Body of pancreas (tissue), 4 donors: ENCODE results near the gene TMEM190. TPM values are rescaled to one million over a fixed set of nuclear protein-coding genes. Genes with fewer than 3 reads are reported as not detected.
"Not testable (repeated sequence)": the region's sequence is repeated elsewhere in the genome, so short reads cannot be mapped to it uniquely, and the experiment has no call there.

Experiments
- ATAC-seq: fragments of 150-250 bp; one replicate; pipeline ENCODE4 v1.9.1; 2016
- DNase-seq, 4 donors: peaks; one replicate each; pipeline ENCODE4 v3.0.0-alpha.2; 2019
- H3K27ac ChIP-seq, 4 donors: fragments of 200-600 bp; sonication (generic); 1 replicate in 3 of 4; 2 replicates in 1 of 4; pipeline versions ENCODE4 v1.5.1 to v1.6.1; 2016 to 2019; ENCODE audit warnings: mild to moderate bottlenecking in 1 of 4, mixed read lengths in 1 of 4, moderate library complexity in 1 of 4
- H3K27me3 ChIP-seq, 2 donors: fragments of 200-600 bp; sonication (generic); one replicate each; pipeline ENCODE4 v1.6.0; 2016; ENCODE audit warnings: mild to moderate bottlenecking in 1 of 2
- H3K36me3 ChIP-seq, 2 donors: fragments of 200-600 bp; sonication (generic); replicated peaks in 1 of 2; 2 replicates each; pipeline ENCODE4 v1.5.1; 2016; ENCODE audit warnings: low read depth in 2 of 2; ENCODE audit not compliant: insufficient read depth in 1 of 2
- H3K4me1 ChIP-seq: fragments of 200-600 bp; sonication (generic); one replicate; pipeline ENCODE4 v1.6.0; 2016
- H3K4me3 ChIP-seq, 2 donors: fragments of 200-600 bp; sonication (generic); 1 replicate in 1 of 2; 2 replicates in 1 of 2; pipeline ENCODE4 v1.5.1; 2016 to 2019
- H3K9me3 ChIP-seq, 3 donors: fragments of 200-600 bp; sonication (generic); 1 replicate in 2 of 3; 2 replicates in 1 of 3; pipeline ENCODE4 v1.5.1; 2016
- POLR2A ChIP-seq, 3 donors: fragments of 450-650 bp; IDR thresholded peaks; one replicate each; pipeline ENCODE4 v1.6.1; 2016; ENCODE audit warnings: antibody characterized with exemption in 3 of 3, mild to moderate bottlenecking in 2 of 3
- WGBS, 2 donors: methylation state at CpG; one replicate each; pipeline ENCODE4 v1.1.5; 2017; 5-methylcytosine and 5-hydroxymethylcytosine counted together
- intact Hi-C: fragments of 100-400 bp; cut with DNase I; formaldehyde crosslinking; loops from one replicate; pipeline ENCODE4 v1.15.1; 2023
- total RNA-seq, 2 donors: library from RNA; depleted of rRNA; stranded (reverse); fragments of >200 nt; gene quantifications; one replicate each; pipeline ENCODE4 v1.1.0, GENCODE V29; 2016
- TF ChIP-seq, protein P1 (sequence below), 7 experiments: fragments of 450-650 bp in 4 of 7; fragments of 200-600 bp in 3 of 7; sonication (generic) in 3 of 7; IDR thresholded peaks; one replicate each; pipeline ENCODE4 v1.5.1; 2016 to 2019; ENCODE audit warnings: antibody characterized with exemption in 7 of 7

TMEM190 gene
- total RNA-seq, 2 donors from 2014 or later = not detected

- Histone ChIP-seq H3K4me3 (no peak overlapping the region), H3K9me3 (no peaks in the 10 kb centered on the region), H3K27ac (no peak overlapping the region), H3K27me3 (no peaks in the 10 kb centered on the region), H3K36me3 (peaks cover 0 to 2% of the 10 kb centered on the region in 2 donors), H3K4me1 (peaks cover 13% of the 10 kb centered on the region)
- 83 to 86% methylated on average over 13 to 14 of the region's 14 CpGs for WGBS, 2 donors
- no peak for DNase-seq
- intact Hi-C loops = no loop called here
- no peak for ATAC-seq
- TF ChIP-seq, protein P1, sequence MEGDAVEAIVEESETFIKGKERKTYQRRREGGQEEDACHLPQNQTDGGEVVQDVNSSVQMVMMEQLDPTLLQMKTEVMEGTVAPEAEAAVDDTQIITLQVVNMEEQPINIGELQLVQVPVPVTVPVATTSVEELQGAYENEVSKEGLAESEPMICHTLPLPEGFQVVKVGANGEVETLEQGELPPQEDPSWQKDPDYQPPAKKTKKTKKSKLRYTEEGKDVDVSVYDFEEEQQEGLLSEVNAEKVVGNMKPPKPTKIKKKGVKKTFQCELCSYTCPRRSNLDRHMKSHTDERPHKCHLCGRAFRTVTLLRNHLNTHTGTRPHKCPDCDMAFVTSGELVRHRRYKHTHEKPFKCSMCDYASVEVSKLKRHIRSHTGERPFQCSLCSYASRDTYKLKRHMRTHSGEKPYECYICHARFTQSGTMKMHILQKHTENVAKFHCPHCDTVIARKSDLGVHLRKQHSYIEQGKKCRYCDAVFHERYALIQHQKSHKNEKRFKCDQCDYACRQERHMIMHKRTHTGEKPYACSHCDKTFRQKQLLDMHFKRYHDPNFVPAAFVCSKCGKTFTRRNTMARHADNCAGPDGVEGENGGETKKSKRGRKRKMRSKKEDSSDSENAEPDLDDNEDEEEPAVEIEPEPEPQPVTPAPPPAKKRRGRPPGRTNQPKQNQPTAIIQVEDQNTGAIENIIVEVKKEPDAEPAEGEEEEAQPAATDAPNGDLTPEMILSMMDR (IDR thresholded peaks at IDR 0.05) = no peak
- TF ChIP-seq POLR2A (IDR thresholded peaks at IDR 0.05) = no peak
Observed at GRCh38 chr19:55406091-55406825, 29.6 kb downstream of the TMEM190 start.

GRCh38 chr19:55406826-55407549 lies 30.4 kb downstream of the TMEM190 start:
- H3K27me3 ChIP-seq = no peaks in the 10 kb centered on the region
- TF ChIP-seq, protein P1 (IDR thresholded peaks at IDR 0.05) = no peak
- no peak for TF ChIP-seq POLR2A (IDR thresholded peaks at IDR 0.05)
- H3K27ac ChIP-seq = peak overlapping the region; percentile 93 to 100 (median 98)
- peak; percentile 8 for ATAC-seq
- WGBS, 2 donors = 16 to 17% methylated on average over 6 to 35 of the region's 35 CpGs
- H3K4me1 ChIP-seq = peaks cover 13% of the 10 kb centered on the region
- peaks cover 0 to 2% of the 10 kb centered on the region in 2 donors for H3K36me3 ChIP-seq
- H3K9me3 ChIP-seq = no peaks in the 10 kb centered on the region
- intact Hi-C loops = no loop called here
- H3K4me3 ChIP-seq = peak overlapping the region; percentile 69 to 76
- peak in 3 of 4 donors; percentile 27 to 42 (median 36) for DNase-seq

- H3K4me3 ChIP-seq = peak within 1 kb of the TSS; percentile 69 to 76
- DNase-seq, intact Hi-C loops, ATAC-seq, H3K9me3 ChIP-seq, H3K36me3 ChIP-seq, H3K27me3 ChIP-seq: not testable (repeated sequence)
- H3K27ac ChIP-seq = peak within 1 kb of the TSS; percentile 93 to 100 (median 98)
- 2% methylated on average over 36 of the region's 36 CpGs; no CpG with 5 or more reads in 1 of the 2 donors for WGBS, 2 donors
- peak in 2 of 3 donors; percentile 89 to 94 for TF ChIP-seq POLR2A (IDR thresholded peaks at IDR 0.05)
- peaks cover 13% of the 10 kb centered on the region for H3K4me1 ChIP-seq
Observed at GRCh38 chr19:55407550-55407799, 30.8 kb downstream of the TMEM190 start, which contains the start of gene UBE2S. Gene UBE2S (minus strand): TSS chr19:55407788. CDS start chr19:55407589, 199 bp downstream.

GRCh38 chr19:55407800-55408532 lies 31.3 kb downstream of the TMEM190 start:
- no peaks in the 10 kb centered on the region for H3K9me3 ChIP-seq
- peak; percentile 97 to 99 (median 98) for DNase-seq
- H3K36me3 ChIP-seq = no peaks in the 10 kb centered on the region
- TF ChIP-seq, protein P1 (IDR thresholded peaks at IDR 0.05) = no peak
- peak in 1 of 3 donors; percentile 87 for TF ChIP-seq POLR2A (IDR thresholded peaks at IDR 0.05)
- ATAC-seq = peak; percentile 95
- peaks cover 13% of the 10 kb centered on the region for H3K4me1 ChIP-seq
- peak overlapping the region; percentile 93 to 100 (median 98) for H3K27ac ChIP-seq
- WGBS, 2 donors = 0% methylated on average over 46 to 72 of the region's 72 CpGs
- no peaks in the 10 kb centered on the region for H3K27me3 ChIP-seq
- H3K4me3 ChIP-seq = peak overlapping the region; percentile 69 to 76
- intact Hi-C loops = no loop called here

- ATAC-seq = no peak
- Histone ChIP-seq H3K27me3 (no peaks in the 10 kb centered on the region), H3K4me1 (peaks cover 13% of the 10 kb centered on the region), H3K9me3 (no peaks in the 10 kb centered on the region), H3K36me3 (no peaks in the 10 kb centered on the region), H3K27ac (peak overlapping the region; percentile 93 to 100 (median 98)), H3K4me3 (no peak overlapping the region)
- no peak for TF ChIP-seq POLR2A (IDR thresholded peaks at IDR 0.05)
- TF ChIP-seq, protein P1 (IDR thresholded peaks at IDR 0.05) = peak in 1 of 7 experiments; percentile 5
- intact Hi-C loops = no loop called here
- DNase-seq = no peak
- WGBS, 2 donors = 53 to 57% methylated on average over 9 of the region's 9 CpGs
Observed at GRCh38 chr19:55408533-55408872, 31.9 kb downstream of the TMEM190 start.

GRCh38 chr19:55409179-55409578 lies 32.6 kb downstream of the TMEM190 start:
- H3K4me1 ChIP-seq = peaks cover 13% of the 10 kb centered on the region
- ATAC-seq, H3K4me3 ChIP-seq, H3K36me3 ChIP-seq, H3K27me3 ChIP-seq, DNase-seq, intact Hi-C loops, H3K27ac ChIP-seq, H3K9me3 ChIP-seq: not testable (repeated sequence)
- 87 to 95% methylated on average over 7 to 8 of the region's 8 CpGs for WGBS, 2 donors
